NB4 (cell line): Measurements from ENCODE around the gene SUMO3.

ENCODE experiments used
- POLR2A ChIP-seq: IDR thresholded peaks from 2 replicates; pipeline ENCODE4 v1.6.1; 2011; ENCODE audit warnings: mild to moderate bottlenecking; ENCODE audit not compliant: insufficient read length; ENCODE audit errors: extremely low read depth
- TF ChIP-seq, protein P1 (sequence below): IDR thresholded peaks from one replicate; pipeline ENCODE4 v1.5.1; 2012; ENCODE audit warnings: low read depth, low read length

DNA sequence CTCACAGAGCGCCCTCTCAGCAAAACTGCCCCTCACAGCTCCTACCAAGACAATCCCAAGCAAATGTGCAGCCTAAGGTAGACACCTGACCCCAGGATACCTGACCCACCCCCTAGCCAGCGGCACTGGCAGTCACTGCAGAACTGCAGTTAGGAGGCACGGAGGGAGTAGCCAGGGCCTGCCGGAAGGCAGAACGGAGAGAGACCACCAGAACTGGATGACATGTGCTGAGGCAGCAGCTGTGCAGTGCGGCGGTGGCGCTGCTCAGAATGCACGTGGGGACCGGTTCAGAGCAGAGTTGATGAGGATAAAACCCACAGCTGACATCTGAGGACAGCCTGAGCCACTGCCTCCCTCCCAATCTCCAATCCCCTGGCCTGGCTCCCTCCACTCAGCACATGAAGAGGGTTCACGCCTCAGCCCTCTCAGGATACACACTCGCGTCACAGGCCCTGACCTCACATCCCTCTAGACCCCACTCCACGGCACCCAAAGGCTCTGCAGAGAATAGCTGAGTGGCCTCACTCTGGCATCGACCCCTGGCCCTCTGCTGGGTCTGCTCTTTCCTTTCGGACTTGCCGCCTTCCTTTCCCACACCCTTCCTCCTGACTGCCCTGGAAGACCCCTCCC lies 45.9 kb downstream of the SUMO3 start:
- TF ChIP-seq POLR2A: no peak
- TF ChIP-seq, protein P1, sequence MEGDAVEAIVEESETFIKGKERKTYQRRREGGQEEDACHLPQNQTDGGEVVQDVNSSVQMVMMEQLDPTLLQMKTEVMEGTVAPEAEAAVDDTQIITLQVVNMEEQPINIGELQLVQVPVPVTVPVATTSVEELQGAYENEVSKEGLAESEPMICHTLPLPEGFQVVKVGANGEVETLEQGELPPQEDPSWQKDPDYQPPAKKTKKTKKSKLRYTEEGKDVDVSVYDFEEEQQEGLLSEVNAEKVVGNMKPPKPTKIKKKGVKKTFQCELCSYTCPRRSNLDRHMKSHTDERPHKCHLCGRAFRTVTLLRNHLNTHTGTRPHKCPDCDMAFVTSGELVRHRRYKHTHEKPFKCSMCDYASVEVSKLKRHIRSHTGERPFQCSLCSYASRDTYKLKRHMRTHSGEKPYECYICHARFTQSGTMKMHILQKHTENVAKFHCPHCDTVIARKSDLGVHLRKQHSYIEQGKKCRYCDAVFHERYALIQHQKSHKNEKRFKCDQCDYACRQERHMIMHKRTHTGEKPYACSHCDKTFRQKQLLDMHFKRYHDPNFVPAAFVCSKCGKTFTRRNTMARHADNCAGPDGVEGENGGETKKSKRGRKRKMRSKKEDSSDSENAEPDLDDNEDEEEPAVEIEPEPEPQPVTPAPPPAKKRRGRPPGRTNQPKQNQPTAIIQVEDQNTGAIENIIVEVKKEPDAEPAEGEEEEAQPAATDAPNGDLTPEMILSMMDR: no peak
